Measurements from ENCODE around the gene HNRNPA2B1. TPM values are rescaled to one million over a fixed set of nuclear protein-coding genes. Genes with fewer than 3 reads are reported as not detected.

The HNRNPA2B1 gene
- total and polyA plus RNA-seq, 2 of the 4 experiments (the other 2 are of a cell fraction), result 49.3 to 515 TPM

- no peak for ATAC-seq (ENCODE audit: low read depth)
- no peak overlapping the region; the same call in 1 of the 2 replicates for H2BK20ac ChIP-seq (ENCODE audit: low read depth, low read length)
- no peak overlapping the region for H4K8ac ChIP-seq (ENCODE audit: low read depth in 2 of 2, low read length in 2 of 2)
- H3K14ac ChIP-seq (replicated peaks; ENCODE audit: low read depth, low read length), result no peak overlapping the region; the same call in 1 of the 2 replicates
- peaks cover 13 to 44% of the 10 kb centered on the region in 2 experiments for H3K79me1 ChIP-seq (ENCODE audit: low read depth in 1 of 2, low read length in 2 of 2)
- H2AK9ac ChIP-seq (replicated peaks; ENCODE audit: low read depth, low read length, poor library complexity), result no peak overlapping the region
- no peak overlapping the region for H2AK5ac ChIP-seq (ENCODE audit: low read depth, low read length)
- H3K9ac ChIP-seq (ENCODE audit: low read depth, low read length), result no peak overlapping the region
- BruUV-seq (replicated peaks), result no TSS peak
- H2BK120ac ChIP-seq (ENCODE audit: low read depth, low read length), result no peak overlapping the region
- no peak overlapping the region for H3K27ac ChIP-seq (ENCODE audit: insufficient read depth, low read length)
- no peak overlapping the region for H3K4me3 ChIP-seq (ENCODE audit: insufficient read depth, low read depth, low read length)
- H3K18ac ChIP-seq (ENCODE audit: low read depth, low read length), result no peak overlapping the region
- peaks cover 12% of the 10 kb centered on the region for H3K4me1 ChIP-seq (ENCODE audit: control insufficient read depth, insufficient read depth, low read length)
- H2BK5ac ChIP-seq (ENCODE audit: low read depth, low read length, poor library complexity, severe bottlenecking), result no peak overlapping the region
- H2AFZ ChIP-seq (replicated peaks; ENCODE audit: low read length, poor library complexity), result no peak overlapping the region
- in situ Hi-C loops (cut with MboI; ENCODE audit: low sequenced_read_pairs) (no loop called here), intact Hi-C loops (cut with micrococcal nuclease) (no loop called here), dilution Hi-C loops (cut with HindIII; ENCODE audit: low sequenced_read_pairs, unreplicated experiment) (no loop called here)
- no peak overlapping the region for H3K23ac ChIP-seq (ENCODE audit: low read depth, low read length)
- TF ChIP-seq, protein P1, sequence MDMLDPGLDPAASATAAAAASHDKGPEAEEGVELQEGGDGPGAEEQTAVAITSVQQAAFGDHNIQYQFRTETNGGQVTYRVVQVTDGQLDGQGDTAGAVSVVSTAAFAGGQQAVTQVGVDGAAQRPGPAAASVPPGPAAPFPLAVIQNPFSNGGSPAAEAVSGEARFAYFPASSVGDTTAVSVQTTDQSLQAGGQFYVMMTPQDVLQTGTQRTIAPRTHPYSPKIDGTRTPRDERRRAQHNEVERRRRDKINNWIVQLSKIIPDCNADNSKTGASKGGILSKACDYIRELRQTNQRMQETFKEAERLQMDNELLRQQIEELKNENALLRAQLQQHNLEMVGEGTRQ (IDR thresholded peaks at IDR 0.05; ENCODE audit: low read depth, low read length), result no peak
- TF ChIP-seq RCOR1 (IDR thresholded peaks at IDR 0.05; ENCODE audit: insufficient replicate concordance, low read length) (no peak), POLR2A (IDR thresholded peaks at IDR 0.05; ENCODE audit: low read depth, low read length) (no peak), MAZ (IDR thresholded peaks at IDR 0.05; ENCODE audit: borderline replicate concordance, low read depth, low read length) (no peak), NFE2L2 (IDR thresholded peaks at IDR 0.05; ENCODE audit: low read depth, low read length) (no peak), MXI1 (IDR thresholded peaks at IDR 0.05; ENCODE audit: borderline replicate concordance, low read depth, low read length) (no peak), CEBPB (IDR thresholded peaks at IDR 0.05; ENCODE audit: low read depth, low read length) (no peak), SMC3 (IDR thresholded peaks at IDR 0.05; ENCODE audit: low read depth, low read length) (no peak)
- no peak overlapping the region for H2BK15ac ChIP-seq (ENCODE audit: low read depth, low read length)
- H3K27me3 ChIP-seq (ENCODE audit: control insufficient read depth, insufficient read depth, low read length), result no peaks in the 10 kb centered on the region
- POLR2A ChIA-PET (ENCODE audit: unreplicated experiment), result interaction anchor here (0.6 to 0.7 kb wide), 2 partner anchors 28 to 1607 kb away, joined by 3 to 4 read pairs; no protein-coding TSS in a partner anchor
- H3K9me3 ChIP-seq (ENCODE audit: control insufficient read depth, insufficient read depth, low read length), result no peaks in the 10 kb centered on the region
- CTCF ChIA-PET, result interaction anchor here (0.6 to 0.9 kb wide), 3 partner anchors 14 to 70 kb away, joined by 3 to 5 read pairs (median 3); no protein-coding TSS in a partner anchor
- WGBS, 2 experiments (ENCODE audit: extremely low coverage in 2 of 2, insufficient read length in 1 of 2), result no CpG with 5 or more reads among the region's 2 CpGs
- no peaks in the 10 kb centered on the region for H3K36me3 ChIP-seq (ENCODE audit: control insufficient read depth, insufficient read depth, low read length)
- H3K4me2 ChIP-seq (ENCODE audit: low read depth, low read length), result no peak overlapping the region
- no peak overlapping the region for H3K4ac ChIP-seq (ENCODE audit: low read depth, low read length)
- H4K91ac ChIP-seq (ENCODE audit: insufficient read depth, low read depth, low read length), result no peak overlapping the region
- H4K5ac ChIP-seq (ENCODE audit: low read depth, low read length), result no peak overlapping the region
- H4K20me1 ChIP-seq (ENCODE audit: insufficient read depth, low read length), result no peaks in the 10 kb centered on the region
- no peak overlapping the region for H3K56ac ChIP-seq (ENCODE audit: extremely low read depth, insufficient read depth, low read length)
- H3K9me1 ChIP-seq (ENCODE audit: insufficient read depth, low read length), result peaks cover 17% of the 10 kb centered on the region
- DNase-seq, result no peak
Measured at GRCh38 chr7:26160896-26161295, 39.6 kb downstream of the HNRNPA2B1 start.

Data from IMR-90 (cell line).